Measurements from ENCODE around the gene TIGD6.

GRCh38 chr5:149993471-149993870 is 7.0 kb downstream of the TIGD6 start:
- no peak for TF ChIP-seq CTCF (IDR thresholded peaks at IDR 0.05)
- TF ChIP-seq POLR2A (IDR thresholded peaks at IDR 0.05) = no peak
